Measurements from ENCODE around the gene ELMO1.

GRCh38 chr7:37048674-37049073, 400.0 kb downstream of the ELMO1 start:
- TF ChIP-seq POLR2A (IDR thresholded peaks at IDR 0.05; ENCODE audit: low read depth, low read length): no peak
- TF ChIP-seq, protein P1, sequence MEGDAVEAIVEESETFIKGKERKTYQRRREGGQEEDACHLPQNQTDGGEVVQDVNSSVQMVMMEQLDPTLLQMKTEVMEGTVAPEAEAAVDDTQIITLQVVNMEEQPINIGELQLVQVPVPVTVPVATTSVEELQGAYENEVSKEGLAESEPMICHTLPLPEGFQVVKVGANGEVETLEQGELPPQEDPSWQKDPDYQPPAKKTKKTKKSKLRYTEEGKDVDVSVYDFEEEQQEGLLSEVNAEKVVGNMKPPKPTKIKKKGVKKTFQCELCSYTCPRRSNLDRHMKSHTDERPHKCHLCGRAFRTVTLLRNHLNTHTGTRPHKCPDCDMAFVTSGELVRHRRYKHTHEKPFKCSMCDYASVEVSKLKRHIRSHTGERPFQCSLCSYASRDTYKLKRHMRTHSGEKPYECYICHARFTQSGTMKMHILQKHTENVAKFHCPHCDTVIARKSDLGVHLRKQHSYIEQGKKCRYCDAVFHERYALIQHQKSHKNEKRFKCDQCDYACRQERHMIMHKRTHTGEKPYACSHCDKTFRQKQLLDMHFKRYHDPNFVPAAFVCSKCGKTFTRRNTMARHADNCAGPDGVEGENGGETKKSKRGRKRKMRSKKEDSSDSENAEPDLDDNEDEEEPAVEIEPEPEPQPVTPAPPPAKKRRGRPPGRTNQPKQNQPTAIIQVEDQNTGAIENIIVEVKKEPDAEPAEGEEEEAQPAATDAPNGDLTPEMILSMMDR (IDR thresholded peaks at IDR 0.05 in 2 of 3, conservative IDR thresholded peaks at IDR 0.05 in 1 of 3; ENCODE audit: control insufficient read depth in 2 of 3, extremely low read depth in 1 of 3, insufficient read depth in 1 of 3, low read depth in 3 of 3, low read length in 3 of 3): no peak
- TF ChIP-seq POLR2AphosphoS5 (IDR thresholded peaks at IDR 0.05; ENCODE audit: low read length): no peak
- TF ChIP-seq SIN3A (IDR thresholded peaks at IDR 0.05; ENCODE audit: low read depth, low read length): no peak
- no peak for TF ChIP-seq CHD1 (IDR thresholded peaks at IDR 0.05; ENCODE audit: low read depth, low read length)
- TF ChIP-seq NRF1 (conservative IDR thresholded peaks at IDR 0.05; ENCODE audit: low read depth, low read length): no peak
- no peak for TF ChIP-seq MXI1 (IDR thresholded peaks at IDR 0.05; ENCODE audit: low read depth, low read length)
- no peak for TF ChIP-seq CHD4 (IDR thresholded peaks at IDR 0.05)

All from GM12878 (cell line).